OCI-LY7 (cell line): ENCODE data around the gene MPC2.

Experiments
- EZH2phosphoT487 ChIP-seq: fragments of 200-600 bp; sonication (generic); IDR thresholded peaks from 2 replicates; pipeline ENCODE4 v1.6.1; 2018; ENCODE audit warnings: low read depth, borderline replicate concordance, mild to moderate bottlenecking, mixed run types, antibody characterized with exemption, low read length, moderate library complexity, mixed read lengths
- TF ChIP-seq, protein P1 (sequence below): fragments of 200-600 bp; sonication (generic); conservative IDR thresholded peaks from 2 replicates; pipeline ENCODE4 v1.5.1; 2014; ENCODE audit warnings: mild to moderate bottlenecking, antibody characterized with exemption, low read length, moderate library complexity, mixed read lengths

DNA sequence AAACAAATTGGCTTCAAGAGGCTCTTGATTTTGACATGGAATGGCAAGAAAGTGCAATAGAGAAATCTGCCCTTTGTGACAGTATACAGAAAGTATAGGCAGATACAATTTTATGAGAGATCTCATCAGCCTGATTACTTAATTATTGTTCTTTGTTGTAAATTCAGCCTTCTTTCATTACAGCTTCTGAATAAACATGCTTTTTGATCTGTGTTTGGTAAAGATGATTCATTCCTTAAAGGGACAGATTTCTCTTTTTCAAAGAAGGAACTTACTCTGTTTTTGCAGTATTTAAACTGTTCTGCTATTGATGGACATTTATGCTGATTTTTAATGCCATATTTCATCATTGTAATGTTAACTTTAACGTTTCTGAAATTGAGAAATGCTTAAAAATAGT, 13.7 kb upstream of the MPC2 start:
- TF ChIP-seq, protein P1, sequence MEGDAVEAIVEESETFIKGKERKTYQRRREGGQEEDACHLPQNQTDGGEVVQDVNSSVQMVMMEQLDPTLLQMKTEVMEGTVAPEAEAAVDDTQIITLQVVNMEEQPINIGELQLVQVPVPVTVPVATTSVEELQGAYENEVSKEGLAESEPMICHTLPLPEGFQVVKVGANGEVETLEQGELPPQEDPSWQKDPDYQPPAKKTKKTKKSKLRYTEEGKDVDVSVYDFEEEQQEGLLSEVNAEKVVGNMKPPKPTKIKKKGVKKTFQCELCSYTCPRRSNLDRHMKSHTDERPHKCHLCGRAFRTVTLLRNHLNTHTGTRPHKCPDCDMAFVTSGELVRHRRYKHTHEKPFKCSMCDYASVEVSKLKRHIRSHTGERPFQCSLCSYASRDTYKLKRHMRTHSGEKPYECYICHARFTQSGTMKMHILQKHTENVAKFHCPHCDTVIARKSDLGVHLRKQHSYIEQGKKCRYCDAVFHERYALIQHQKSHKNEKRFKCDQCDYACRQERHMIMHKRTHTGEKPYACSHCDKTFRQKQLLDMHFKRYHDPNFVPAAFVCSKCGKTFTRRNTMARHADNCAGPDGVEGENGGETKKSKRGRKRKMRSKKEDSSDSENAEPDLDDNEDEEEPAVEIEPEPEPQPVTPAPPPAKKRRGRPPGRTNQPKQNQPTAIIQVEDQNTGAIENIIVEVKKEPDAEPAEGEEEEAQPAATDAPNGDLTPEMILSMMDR = no peak
- no peak for TF ChIP-seq EZH2phosphoT487
